Testis (tissue), 2 donors: ENCODE results near the gene MED26.
"Not testable (repeated sequence)": the region's sequence is repeated elsewhere in the genome, so short reads cannot be mapped to it uniquely, and the experiment has no call there.

ENCODE experiments used
- CTCF ChIP-seq, 3 experiments: fragments of 450-650 bp in 2 of 3; fragments of 200-600 bp in 1 of 3; sonication (generic) in 1 of 3; IDR thresholded peaks; one replicate each; pipeline ENCODE4 v1.5.1; 2016 to 2019; ENCODE audit warnings: antibody characterized with exemption in 3 of 3, mild to moderate bottlenecking in 2 of 3, moderate library complexity in 1 of 3
- POLR2A ChIP-seq: fragments of 450-650 bp; IDR thresholded peaks from one replicate; pipeline ENCODE4 v1.6.1; 2017; ENCODE audit warnings: antibody characterized with exemption, mild to moderate bottlenecking, moderate library complexity

- not testable (repeated sequence) for TF ChIP-seq CTCF (IDR thresholded peaks at IDR 0.05); POLR2A
Observed at GRCh38 chr19:16543734-16544133, 84.3 kb downstream of the MED26 start.
